H1 (cell line): Measurements from ENCODE around the gene FXN.

Source experiments
- ATF2 ChIP-seq: IDR thresholded peaks from 2 replicates; pipeline ENCODE4 v1.6.1; 2012; ENCODE audit warnings: low read length, inconsistent platforms
- CBX5 ChIP-seq: fragments of 300-800, 300-1000 bp; sonication (generic); IDR thresholded peaks from 2 replicates; pipeline ENCODE4 v1.7.1; 2016; ENCODE audit warnings: antibody characterized with exemption, low read length, low read depth
- CHD2 ChIP-seq: IDR thresholded peaks from 2 replicates; pipeline ENCODE4 v1.6.1; 2012; ENCODE audit warnings: low read length, improper control_type of control experiment
- EP300 ChIP-seq, 2 experiments: IDR thresholded peaks; 1 replicate in 1 of 2; 2 replicates in 1 of 2; pipeline ENCODE4 v1.6.1; 2011 to 2012; ENCODE audit warnings: low read depth in 2 of 2, low read length in 2 of 2, mild to moderate bottlenecking in 2 of 2, borderline replicate concordance in 1 of 2, inconsistent platforms in 1 of 2, moderate library complexity in 1 of 2
- EZH2 ChIP-seq: fragments of 200-600 bp; sonication (generic); IDR thresholded peaks from 2 replicates; pipeline ENCODE4 v1.7.1; 2012; ENCODE audit warnings: low read depth, mild to moderate bottlenecking, moderate library complexity, low read length, inconsistent platforms; ENCODE audit not compliant: severe bottlenecking
- GTF2F1 ChIP-seq: IDR thresholded peaks from 2 replicates; pipeline ENCODE4 v1.6.1; 2012; ENCODE audit warnings: low read depth, low read length, improper control_type of control experiment, borderline replicate concordance
- MAFK ChIP-seq: IDR thresholded peaks from 2 replicates; pipeline ENCODE4 v1.6.1; 2012; ENCODE audit warnings: low read depth, mild to moderate bottlenecking, improper control_type of control experiment, low read length
- POLR2A ChIP-seq, 2 experiments: IDR thresholded peaks; 1 replicate in 1 of 2; 2 replicates in 1 of 2; pipeline ENCODE4 v1.6.1; 2011; ENCODE audit warnings: low read depth in 2 of 2, low read length in 2 of 2, mild to moderate bottlenecking in 2 of 2; ENCODE audit errors: control extremely low read depth in 1 of 2
- POLR2AphosphoS5 ChIP-seq: IDR thresholded peaks from 2 replicates; pipeline ENCODE4 v1.6.1; 2011; ENCODE audit warnings: low read depth, low read length
- RAD21 ChIP-seq, 2 experiments: IDR thresholded peaks in 1 of 2; conservative IDR thresholded peaks in 1 of 2; 2 replicates each; pipeline ENCODE4 v1.6.1; 2011; ENCODE audit warnings: low read depth in 2 of 2, low read length in 2 of 2, improper control_type of control experiment in 1 of 2, inconsistent platforms in 1 of 2, mild to moderate bottlenecking in 1 of 2, moderate library complexity in 1 of 2
- RFX5 ChIP-seq: IDR thresholded peaks from 2 replicates; pipeline ENCODE4 v1.6.1; 2011; ENCODE audit warnings: low read depth, low read length, improper control_type of control experiment, borderline replicate concordance
- RXRA ChIP-seq: IDR thresholded peaks from 2 replicates; pipeline ENCODE4 v1.6.1; 2011; ENCODE audit warnings: low read depth, mild to moderate bottlenecking, low read length, moderate library complexity; ENCODE audit not compliant: insufficient read depth
- ZNF274 ChIP-seq: IDR thresholded peaks from 2 replicates; pipeline ENCODE4 v1.7.0; 2012; ENCODE audit warnings: low read length, borderline replicate concordance; ENCODE audit errors: extremely low read depth
- TF ChIP-seq, protein P1 (sequence below), 3 experiments: IDR thresholded peaks; 1 replicate in 2 of 3; 2 replicates in 1 of 3; pipeline versions ENCODE4 v1.5.1 to v1.6.1; 2011; ENCODE audit warnings: low read length in 3 of 3, mild to moderate bottlenecking in 3 of 3, inconsistent platforms in 2 of 3, low read depth in 1 of 3, moderate library complexity in 1 of 3; ENCODE audit not compliant: insufficient read depth in 1 of 3; ENCODE audit errors: control extremely low read depth in 1 of 3

DNA sequence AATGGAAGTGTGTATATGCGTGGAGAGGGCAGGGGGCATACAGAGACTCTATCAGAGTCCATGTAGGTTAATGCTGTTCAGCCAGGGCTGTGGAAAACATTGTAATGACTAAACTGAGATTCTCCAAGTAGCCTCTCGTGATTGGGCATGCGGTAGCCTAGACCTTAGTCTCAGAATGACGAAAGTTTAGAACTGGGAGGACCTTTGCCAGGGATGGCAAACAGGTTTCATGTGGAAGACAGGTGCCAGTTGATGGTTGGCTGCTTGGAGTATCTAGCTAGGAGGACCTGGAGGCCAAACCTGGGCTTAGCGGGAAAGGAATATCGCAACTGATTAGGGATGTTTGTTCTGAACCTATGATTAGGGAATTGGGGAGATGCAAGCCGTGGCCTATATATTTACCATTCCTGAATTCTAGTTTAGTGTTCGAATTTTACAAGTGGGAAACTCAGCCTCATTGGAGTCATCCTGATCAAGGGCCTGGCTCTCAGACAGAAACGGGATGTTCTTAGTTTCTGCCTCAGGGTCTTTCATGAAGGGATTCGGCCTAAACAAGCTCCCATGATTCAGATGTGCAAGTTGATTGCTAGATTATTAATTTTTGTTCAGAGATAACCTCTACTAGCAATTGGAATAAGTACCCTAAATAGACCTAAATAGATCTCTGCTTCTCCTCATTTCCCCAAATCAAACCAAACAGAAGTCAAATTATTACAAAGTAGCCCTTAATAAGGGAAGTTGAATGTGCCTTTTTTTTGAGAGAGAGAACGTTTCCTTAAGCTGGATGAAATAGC is 111.7 kb downstream of the FXN start:
- TF ChIP-seq, protein P1, sequence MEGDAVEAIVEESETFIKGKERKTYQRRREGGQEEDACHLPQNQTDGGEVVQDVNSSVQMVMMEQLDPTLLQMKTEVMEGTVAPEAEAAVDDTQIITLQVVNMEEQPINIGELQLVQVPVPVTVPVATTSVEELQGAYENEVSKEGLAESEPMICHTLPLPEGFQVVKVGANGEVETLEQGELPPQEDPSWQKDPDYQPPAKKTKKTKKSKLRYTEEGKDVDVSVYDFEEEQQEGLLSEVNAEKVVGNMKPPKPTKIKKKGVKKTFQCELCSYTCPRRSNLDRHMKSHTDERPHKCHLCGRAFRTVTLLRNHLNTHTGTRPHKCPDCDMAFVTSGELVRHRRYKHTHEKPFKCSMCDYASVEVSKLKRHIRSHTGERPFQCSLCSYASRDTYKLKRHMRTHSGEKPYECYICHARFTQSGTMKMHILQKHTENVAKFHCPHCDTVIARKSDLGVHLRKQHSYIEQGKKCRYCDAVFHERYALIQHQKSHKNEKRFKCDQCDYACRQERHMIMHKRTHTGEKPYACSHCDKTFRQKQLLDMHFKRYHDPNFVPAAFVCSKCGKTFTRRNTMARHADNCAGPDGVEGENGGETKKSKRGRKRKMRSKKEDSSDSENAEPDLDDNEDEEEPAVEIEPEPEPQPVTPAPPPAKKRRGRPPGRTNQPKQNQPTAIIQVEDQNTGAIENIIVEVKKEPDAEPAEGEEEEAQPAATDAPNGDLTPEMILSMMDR (IDR thresholded peaks at IDR 0.05; ENCODE audit: control extremely low read depth in 1 of 3, insufficient read depth in 1 of 3, low read depth in 1 of 3, low read length in 3 of 3), result no peak
- TF ChIP-seq EZH2 (no peak), POLR2A (IDR thresholded peaks at IDR 0.05; ENCODE audit: control extremely low read depth in 1 of 2, low read depth in 2 of 2, low read length in 2 of 2) (no peak), ZNF274 (no peak), POLR2AphosphoS5 (no peak), RXRA (no peak), RAD21 (IDR thresholded peaks at IDR 0.05 in 1 of 2, conservative IDR thresholded peaks at IDR 0.05 in 1 of 2; ENCODE audit: low read depth in 2 of 2, low read length in 2 of 2) (no peak), RFX5 (no peak), EP300 (IDR thresholded peaks at IDR 0.05; ENCODE audit: borderline replicate concordance in 1 of 2, low read depth in 2 of 2, low read length in 2 of 2) (no peak), GTF2F1 (no peak), ATF2 (no peak), CBX5 (no peak), MAFK (no peak), CHD2 (no peak)
